ENCODE measurements around the gene SERINC1.

SERINC1 gene

DNA sequence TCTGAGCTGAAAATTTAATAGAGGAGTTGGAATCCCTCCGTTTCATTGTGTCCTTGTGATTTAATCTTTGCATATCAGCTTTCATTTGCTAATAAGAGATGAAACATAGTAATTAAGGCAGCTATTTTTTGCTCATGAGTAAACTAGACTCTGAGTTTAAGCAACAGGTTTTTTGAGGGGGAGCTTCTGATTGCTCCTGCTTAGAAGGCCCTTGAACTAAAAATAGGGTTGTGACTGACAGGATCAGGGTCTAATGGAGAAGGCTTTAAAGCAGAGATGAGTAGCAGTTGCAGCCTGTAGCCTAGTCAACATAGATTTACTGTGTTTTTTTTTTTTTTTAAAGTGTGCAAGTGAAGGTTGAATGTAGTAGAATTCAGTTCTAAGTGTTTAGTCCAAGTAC is 54.8 kb downstream of the SERINC1 start:
- H3K4me3 Mint-ChIP-seq: no peak overlapping the region

GRCh38 chr6:122412001-122412400 is 59.6 kb downstream of the SERINC1 start:
- Mint-ChIP-seq H3K27me3 (no peaks in the 10 kb centered on the region), H3K27ac (peak overlapping the region; percentile 93), H3K4me3 (no peak overlapping the region), H3K9me3 (ENCODE audit: low read depth) (no peaks in the 10 kb centered on the region), H3K4me1 (ENCODE audit: low read depth) (peaks cover 59% of the 10 kb centered on the region), H3K36me3 (peaks cover 16% of the 10 kb centered on the region)

More for the DNA sequence above, 54.8 kb downstream of the SERINC1 start:
- H3K9me3 Mint-ChIP-seq (ENCODE audit: low read depth): no peaks in the 10 kb centered on the region
- H3K27ac Mint-ChIP-seq: no peak overlapping the region
- peaks cover 15% of the 10 kb centered on the region for H3K36me3 Mint-ChIP-seq
- H3K4me1 Mint-ChIP-seq (ENCODE audit: low read depth): peaks cover 13% of the 10 kb centered on the region
- no peaks in the 10 kb centered on the region for H3K27me3 Mint-ChIP-seq

GRCh38 chr6:122408702-122409458 is 62.7 kb downstream of the SERINC1 start:
- H3K9me3 Mint-ChIP-seq (ENCODE audit: low read depth): no peaks in the 10 kb centered on the region
- peaks cover 84% of the 10 kb centered on the region for H3K4me1 Mint-ChIP-seq (ENCODE audit: low read depth)
- H3K4me3 Mint-ChIP-seq: peak overlapping the region; percentile 79
- H3K27ac Mint-ChIP-seq: peak overlapping the region; percentile 91
- H3K27me3 Mint-ChIP-seq: no peaks in the 10 kb centered on the region
- peaks cover 19% of the 10 kb centered on the region for H3K36me3 Mint-ChIP-seq

DNA sequence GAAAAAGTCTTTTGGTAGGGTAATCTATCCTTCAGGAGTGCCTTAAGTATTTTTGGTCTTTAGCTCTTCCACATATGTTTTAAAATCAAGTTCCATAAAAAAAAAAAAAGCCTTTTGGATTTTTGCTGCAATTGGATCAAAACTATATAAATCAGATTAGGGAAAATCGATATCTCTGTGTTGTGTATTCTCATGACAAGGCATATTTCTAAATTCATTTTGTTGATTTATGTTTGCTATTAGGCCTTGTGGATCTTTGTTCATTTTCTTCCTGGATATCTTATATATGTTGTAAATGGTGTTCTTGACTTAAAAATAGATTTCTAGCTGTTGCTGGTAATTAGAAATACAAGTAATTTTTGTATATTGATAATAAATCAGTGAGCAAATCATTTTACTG is 63.4 kb downstream of the SERINC1 start:
- Mint-ChIP-seq H3K27ac (peak overlapping the region; percentile 91), H3K9me3 (ENCODE audit: low read depth) (no peaks in the 10 kb centered on the region), H3K36me3 (peaks cover 17% of the 10 kb centered on the region), H3K27me3 (no peaks in the 10 kb centered on the region), H3K4me3 (peak overlapping the region; percentile 79), H3K4me1 (ENCODE audit: low read depth) (peaks cover 89% of the 10 kb centered on the region)

- Mint-ChIP-seq H3K4me3 (peak overlapping the region; percentile 79), H3K4me1 (ENCODE audit: low read depth) (peaks cover 93% of the 10 kb centered on the region)
Measured at GRCh38 chr6:122407712-122408111, 63.9 kb downstream of the SERINC1 start.

GRCh38 chr6:122406187-122406586 is 65.4 kb downstream of the SERINC1 start:
- Mint-ChIP-seq H3K4me1 (ENCODE audit: low read depth) (peaks cover 94% of the 10 kb centered on the region), H3K36me3 (peaks cover 9% of the 10 kb centered on the region), H3K9me3 (ENCODE audit: low read depth) (no peaks in the 10 kb centered on the region), H3K4me3 (no peak overlapping the region), H3K27ac (no peak overlapping the region), H3K27me3 (no peaks in the 10 kb centered on the region)

More at GRCh38 chr6:122407712-122408111, 63.9 kb downstream of the SERINC1 start:
- Mint-ChIP-seq H3K27ac (peak overlapping the region; percentile 91), H3K36me3 (peaks cover 17% of the 10 kb centered on the region), H3K27me3 (no peaks in the 10 kb centered on the region), H3K9me3 (ENCODE audit: low read depth) (no peaks in the 10 kb centered on the region)

DNA sequence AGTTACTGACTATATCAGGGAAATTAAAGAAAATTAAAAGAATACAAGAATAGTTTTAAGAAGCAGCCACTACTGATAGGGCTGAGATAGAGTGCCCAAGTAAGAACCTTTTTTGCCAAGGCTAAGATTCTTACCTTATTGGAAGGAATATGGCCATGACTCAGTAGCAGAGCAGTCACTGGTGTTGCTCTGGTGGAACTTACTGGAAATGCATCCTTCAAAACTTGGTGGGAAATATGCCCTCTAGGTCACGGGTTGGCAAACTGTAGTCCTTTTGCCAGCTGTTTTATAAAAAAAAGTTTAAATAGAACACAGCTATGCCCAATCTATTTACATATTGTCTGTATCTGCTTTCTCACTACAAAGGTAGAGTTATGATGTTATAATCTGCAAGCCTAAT is 66.2 kb downstream of the SERINC1 start:
- H3K27me3 Mint-ChIP-seq: no peaks in the 10 kb centered on the region
- H3K9me3 Mint-ChIP-seq (ENCODE audit: low read depth): no peaks in the 10 kb centered on the region
- H3K4me3 Mint-ChIP-seq: no peak overlapping the region
- peaks cover 7% of the 10 kb centered on the region for H3K36me3 Mint-ChIP-seq
- H3K4me1 Mint-ChIP-seq (ENCODE audit: low read depth): peaks cover 94% of the 10 kb centered on the region
- H3K27ac Mint-ChIP-seq: no peak overlapping the region

DNA sequence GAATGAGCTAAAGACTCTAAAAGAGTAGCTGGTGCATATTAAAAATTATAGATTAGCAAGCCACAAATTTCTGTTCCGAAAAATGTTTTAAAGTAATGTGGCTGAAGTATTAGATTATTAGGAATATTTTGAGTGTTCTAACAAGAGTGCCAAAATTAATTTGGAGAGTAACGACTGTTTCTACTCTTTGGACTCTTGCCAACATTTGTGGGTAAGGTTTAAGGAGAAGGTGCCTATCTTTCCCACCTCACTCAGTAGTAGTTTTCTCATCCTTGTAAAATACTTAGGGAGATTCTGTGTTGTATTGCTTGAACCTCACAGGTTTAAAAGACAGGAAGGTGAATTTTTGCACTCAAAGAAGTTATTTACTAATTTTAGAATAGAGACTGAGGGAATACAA is 67.2 kb downstream of the SERINC1 start:
- H3K9me3 Mint-ChIP-seq (ENCODE audit: low read depth): no peaks in the 10 kb centered on the region

GRCh38 chr6:122401104-122401503 is 70.5 kb downstream of the SERINC1 start:
- H3K4me1 Mint-ChIP-seq (ENCODE audit: low read depth): peaks cover 62% of the 10 kb centered on the region

More for the DNA sequence above, 67.2 kb downstream of the SERINC1 start:
- H3K27ac Mint-ChIP-seq: no peak overlapping the region
- peaks cover 7% of the 10 kb centered on the region for H3K36me3 Mint-ChIP-seq
- H3K4me3 Mint-ChIP-seq: no peak overlapping the region
- peaks cover 87% of the 10 kb centered on the region for H3K4me1 Mint-ChIP-seq (ENCODE audit: low read depth)
- no peaks in the 10 kb centered on the region for H3K27me3 Mint-ChIP-seq

GRCh38 chr6:122400462-122401089 is 71.0 kb downstream of the SERINC1 start:
- Mint-ChIP-seq H3K27me3 (no peaks in the 10 kb centered on the region), H3K4me1 (ENCODE audit: low read depth) (peaks cover 56% of the 10 kb centered on the region), H3K9me3 (ENCODE audit: low read depth) (no peaks in the 10 kb centered on the region), H3K4me3 (peak overlapping the region; percentile 97), H3K27ac (peak overlapping the region; percentile 97), H3K36me3 (peaks cover 3% of the 10 kb centered on the region)

More at GRCh38 chr6:122401104-122401503, 70.5 kb downstream of the SERINC1 start:
- Mint-ChIP-seq H3K4me3 (peak overlapping the region; percentile 97), H3K9me3 (ENCODE audit: low read depth) (no peaks in the 10 kb centered on the region), H3K27me3 (no peaks in the 10 kb centered on the region), H3K36me3 (peaks cover 3% of the 10 kb centered on the region), H3K27ac (peak overlapping the region; percentile 97)

DNA sequence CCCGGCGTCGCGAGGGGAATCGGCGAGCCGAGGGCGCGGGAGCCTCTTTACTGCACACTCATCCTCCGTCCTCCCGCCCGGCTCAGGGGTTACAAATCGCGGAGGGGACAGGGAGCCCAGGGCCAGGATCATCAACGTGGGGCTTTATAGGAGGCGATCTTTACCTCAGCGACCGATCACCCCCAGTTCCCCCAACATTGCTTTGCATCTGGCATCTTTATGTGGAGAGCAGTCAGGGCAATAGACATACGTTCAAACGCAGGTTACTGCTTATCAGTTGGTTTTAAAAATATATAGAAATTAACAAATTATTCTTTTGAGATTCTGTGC is 71.5 kb downstream of the SERINC1 start:
- H3K27ac Mint-ChIP-seq: peak overlapping the region; percentile 97
- no peaks in the 10 kb centered on the region for H3K9me3 Mint-ChIP-seq (ENCODE audit: low read depth)
- H3K4me1 Mint-ChIP-seq (ENCODE audit: low read depth): peaks cover 53% of the 10 kb centered on the region
- H3K27me3 Mint-ChIP-seq: no peaks in the 10 kb centered on the region
- peak overlapping the region; percentile 97 for H3K4me3 Mint-ChIP-seq
- peaks cover 3% of the 10 kb centered on the region for H3K36me3 Mint-ChIP-seq

GRCh38 chr6:122399348-122400120 is 72.1 kb downstream of the SERINC1 start, which contains the start of gene HSF2:
HSF2 (plus strand) TSS chr6:122399652; CDS start chr6:122399738, 86 bp downstream.
- Mint-ChIP-seq H3K27me3 (no peaks in the 10 kb centered on the region), H3K27ac (peak within 1 kb of the TSS; percentile 97), H3K36me3 (peaks cover 3% of the 10 kb centered on the region), H3K4me1 (ENCODE audit: low read depth) (peaks cover 47% of the 10 kb centered on the region), H3K9me3 (ENCODE audit: low read depth) (no peaks in the 10 kb centered on the region), H3K4me3 (peak within 1 kb of the TSS; percentile 97)

- Mint-ChIP-seq H3K4me3 (peak overlapping the region; percentile 88), H3K27me3 (no peaks in the 10 kb centered on the region)
Measured at GRCh38 chr6:122399055-122399347, 72.6 kb downstream of the SERINC1 start.

GRCh38 chr6:122394016-122394415 is 77.6 kb downstream of the SERINC1 start:
- Mint-ChIP-seq H3K27ac (no peak overlapping the region), H3K36me3 (no peaks in the 10 kb centered on the region), H3K9me3 (ENCODE audit: low read depth) (no peaks in the 10 kb centered on the region), H3K4me1 (ENCODE audit: low read depth) (peaks cover 7% of the 10 kb centered on the region), H3K27me3 (no peaks in the 10 kb centered on the region), H3K4me3 (no peak overlapping the region)

More at GRCh38 chr6:122399055-122399347, 72.6 kb downstream of the SERINC1 start:
- peak overlapping the region; percentile 88 for H3K27ac Mint-ChIP-seq
- H3K9me3 Mint-ChIP-seq (ENCODE audit: low read depth): no peaks in the 10 kb centered on the region
- peaks cover 2% of the 10 kb centered on the region for H3K36me3 Mint-ChIP-seq
- peaks cover 42% of the 10 kb centered on the region for H3K4me1 Mint-ChIP-seq (ENCODE audit: low read depth)

GRCh38 chr6:122393351-122393896 is 78.2 kb downstream of the SERINC1 start:
- Mint-ChIP-seq H3K27ac (no peak overlapping the region), H3K9me3 (ENCODE audit: low read depth) (no peaks in the 10 kb centered on the region), H3K4me3 (no peak overlapping the region), H3K36me3 (no peaks in the 10 kb centered on the region), H3K4me1 (ENCODE audit: low read depth) (peaks cover under 1% of the 10 kb centered on the region), H3K27me3 (no peaks in the 10 kb centered on the region)
